ENCODE measurements around the gene SLC6A3.

Gene SLC6A3

DNA sequence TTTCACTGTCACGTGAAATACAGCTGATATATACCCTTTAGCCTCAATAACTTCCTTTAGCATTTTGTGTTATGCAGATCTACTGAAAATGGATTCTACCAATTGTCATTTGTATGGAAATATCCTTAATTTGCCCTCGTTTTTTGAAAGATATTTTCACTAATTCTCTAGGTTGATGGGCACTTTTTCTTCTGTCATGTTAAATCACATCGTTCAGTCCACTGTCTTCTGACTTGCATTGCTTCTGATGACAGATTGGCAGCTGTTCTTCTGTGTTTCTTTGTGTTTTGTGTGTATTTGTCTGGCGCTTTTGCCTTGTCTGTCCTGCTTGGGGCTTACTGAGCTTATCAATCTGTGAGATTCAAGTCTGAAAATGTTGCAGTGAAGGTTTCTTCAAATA is 90.7 kb downstream of the SLC6A3 start:
- H3K4me3 ChIP-seq (ENCODE audit: control insufficient read depth, low read depth, low read length) = no peak overlapping the region
- TF ChIP-seq, protein P1, sequence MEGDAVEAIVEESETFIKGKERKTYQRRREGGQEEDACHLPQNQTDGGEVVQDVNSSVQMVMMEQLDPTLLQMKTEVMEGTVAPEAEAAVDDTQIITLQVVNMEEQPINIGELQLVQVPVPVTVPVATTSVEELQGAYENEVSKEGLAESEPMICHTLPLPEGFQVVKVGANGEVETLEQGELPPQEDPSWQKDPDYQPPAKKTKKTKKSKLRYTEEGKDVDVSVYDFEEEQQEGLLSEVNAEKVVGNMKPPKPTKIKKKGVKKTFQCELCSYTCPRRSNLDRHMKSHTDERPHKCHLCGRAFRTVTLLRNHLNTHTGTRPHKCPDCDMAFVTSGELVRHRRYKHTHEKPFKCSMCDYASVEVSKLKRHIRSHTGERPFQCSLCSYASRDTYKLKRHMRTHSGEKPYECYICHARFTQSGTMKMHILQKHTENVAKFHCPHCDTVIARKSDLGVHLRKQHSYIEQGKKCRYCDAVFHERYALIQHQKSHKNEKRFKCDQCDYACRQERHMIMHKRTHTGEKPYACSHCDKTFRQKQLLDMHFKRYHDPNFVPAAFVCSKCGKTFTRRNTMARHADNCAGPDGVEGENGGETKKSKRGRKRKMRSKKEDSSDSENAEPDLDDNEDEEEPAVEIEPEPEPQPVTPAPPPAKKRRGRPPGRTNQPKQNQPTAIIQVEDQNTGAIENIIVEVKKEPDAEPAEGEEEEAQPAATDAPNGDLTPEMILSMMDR (IDR thresholded peaks at IDR 0.05; ENCODE audit: control insufficient read depth, insufficient read depth, low read depth, low read length, missing control alignments) = no peak
- DNase-seq (ENCODE audit: low read depth) = no peak

DNA sequence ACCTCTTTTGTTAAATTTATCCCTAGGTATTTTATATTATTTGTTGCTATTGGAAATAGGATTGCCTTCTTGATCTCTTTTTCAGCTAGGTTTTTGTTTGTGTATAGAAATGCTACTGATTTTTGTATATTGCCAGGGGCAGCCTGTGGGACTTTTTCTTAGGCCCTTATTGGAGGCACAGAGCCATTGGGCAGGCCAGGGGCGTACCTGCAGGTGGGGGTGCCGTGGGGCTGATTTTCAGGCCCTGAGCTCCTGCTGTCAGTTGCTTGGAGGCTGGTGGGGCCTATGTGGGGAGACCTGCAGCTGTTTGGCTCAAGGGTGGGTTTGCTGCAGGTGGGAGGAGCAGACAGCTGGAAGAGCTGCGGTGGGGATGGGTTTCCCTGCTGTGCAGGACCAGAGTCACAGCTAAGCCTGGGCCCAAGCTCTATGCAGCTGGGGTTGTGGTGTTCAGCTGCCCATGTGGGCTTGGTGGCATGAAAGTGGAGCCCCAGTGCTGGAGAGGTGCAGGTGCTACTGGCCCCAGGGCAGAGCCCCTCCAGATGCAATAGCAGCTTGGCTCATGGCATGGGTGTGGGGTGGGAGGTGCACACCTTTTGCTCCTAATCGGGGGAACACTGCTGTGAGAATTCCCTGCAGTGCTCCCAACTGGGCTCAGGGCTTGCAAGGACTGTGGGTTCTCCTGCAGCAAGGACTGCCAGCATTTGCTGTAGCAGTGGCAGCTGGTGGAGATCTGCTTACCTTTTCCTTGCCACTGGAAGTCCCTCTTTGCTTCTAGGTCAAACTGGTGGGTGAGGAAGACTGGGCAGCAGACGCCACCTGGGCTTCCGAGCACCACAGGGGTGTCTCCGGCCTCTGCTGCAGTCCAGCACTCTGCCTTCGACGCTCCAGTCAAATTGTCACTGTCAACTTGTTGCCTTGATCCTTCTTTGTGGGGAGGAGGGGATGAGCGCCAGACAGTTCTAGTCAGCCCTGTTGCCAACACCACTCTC is 92.7 kb downstream of the SLC6A3 start:
- DNase-seq (ENCODE audit: low read depth) = no peak
- no peak overlapping the region for H3K4me3 ChIP-seq (ENCODE audit: control insufficient read depth, low read depth, low read length)
- TF ChIP-seq, protein P1 (IDR thresholded peaks at IDR 0.05; ENCODE audit: control insufficient read depth, insufficient read depth, low read depth, low read length, missing control alignments) = no peak

DNA sequence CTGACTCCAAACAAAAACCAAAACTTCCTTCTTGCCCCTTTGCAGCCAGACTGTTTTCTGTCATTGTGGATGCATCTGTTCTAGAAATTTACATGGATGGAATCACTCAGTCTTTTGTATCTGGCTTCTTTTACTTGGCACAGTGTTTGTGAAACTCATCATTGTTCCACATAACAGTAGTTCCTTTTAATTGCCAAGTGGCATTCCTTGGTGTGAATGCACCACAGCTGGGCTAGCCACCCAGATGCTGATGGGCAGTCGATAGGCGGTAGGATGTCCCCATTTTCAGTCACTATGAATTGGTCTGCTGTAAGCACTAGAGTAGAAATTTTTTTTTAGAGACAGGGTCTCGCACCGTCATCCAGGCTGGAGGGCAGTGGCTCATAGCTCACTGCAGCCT is 94.1 kb downstream of the SLC6A3 start:
- TF ChIP-seq, protein P1 (IDR thresholded peaks at IDR 0.05; ENCODE audit: control insufficient read depth, insufficient read depth, low read depth, low read length, missing control alignments) = no peak
- DNase-seq (ENCODE audit: low read depth) = no peak
- H3K4me3 ChIP-seq (ENCODE audit: control insufficient read depth, low read depth, low read length) = no peak overlapping the region

DNA sequence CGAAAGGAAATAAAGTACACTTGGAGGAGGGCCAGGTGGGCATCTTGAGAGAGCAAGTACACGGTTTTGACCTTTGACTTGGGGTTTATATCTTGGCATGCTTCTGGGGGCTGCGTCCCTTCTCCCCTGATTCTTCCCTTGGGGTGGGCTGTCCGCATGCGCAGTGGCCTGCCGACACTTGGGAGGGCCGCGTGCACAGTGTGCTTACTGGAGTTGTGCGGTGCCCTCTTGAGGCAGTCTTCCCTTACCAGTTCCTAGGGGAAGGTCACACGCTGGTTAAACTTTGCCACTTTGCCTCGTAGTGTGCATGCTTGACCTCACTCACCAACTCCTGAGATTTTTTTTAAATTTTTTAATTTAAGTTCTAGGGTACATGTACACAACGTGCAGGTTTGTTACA is 96.0 kb downstream of the SLC6A3 start:
- H3K4me3 ChIP-seq (ENCODE audit: control insufficient read depth, low read depth, low read length) = no peak overlapping the region
- TF ChIP-seq, protein P1 (IDR thresholded peaks at IDR 0.05; ENCODE audit: control insufficient read depth, insufficient read depth, low read depth, low read length, missing control alignments) = no peak
- no peak for DNase-seq (ENCODE audit: low read depth)

DNA sequence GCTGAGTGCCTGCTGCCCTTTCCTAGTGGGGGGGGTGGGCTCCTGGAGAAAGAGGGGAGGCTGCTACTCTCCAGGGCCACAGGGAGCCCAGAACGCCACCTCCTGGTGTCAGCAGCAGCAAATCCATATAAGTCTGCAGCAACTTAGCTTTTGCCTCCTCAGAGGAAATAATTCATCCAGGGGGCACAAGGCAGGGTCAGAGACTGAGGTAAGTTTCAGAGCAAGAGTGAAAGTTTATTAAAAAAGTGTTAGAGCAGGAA is 96.3 kb downstream of the SLC6A3 start:
- no peak for DNase-seq (ENCODE audit: low read depth)
- H3K4me3 ChIP-seq (ENCODE audit: control insufficient read depth, low read depth, low read length) = no peak overlapping the region
- TF ChIP-seq, protein P1 (IDR thresholded peaks at IDR 0.05; ENCODE audit: control insufficient read depth, insufficient read depth, low read depth, low read length, missing control alignments) = no peak

DNA sequence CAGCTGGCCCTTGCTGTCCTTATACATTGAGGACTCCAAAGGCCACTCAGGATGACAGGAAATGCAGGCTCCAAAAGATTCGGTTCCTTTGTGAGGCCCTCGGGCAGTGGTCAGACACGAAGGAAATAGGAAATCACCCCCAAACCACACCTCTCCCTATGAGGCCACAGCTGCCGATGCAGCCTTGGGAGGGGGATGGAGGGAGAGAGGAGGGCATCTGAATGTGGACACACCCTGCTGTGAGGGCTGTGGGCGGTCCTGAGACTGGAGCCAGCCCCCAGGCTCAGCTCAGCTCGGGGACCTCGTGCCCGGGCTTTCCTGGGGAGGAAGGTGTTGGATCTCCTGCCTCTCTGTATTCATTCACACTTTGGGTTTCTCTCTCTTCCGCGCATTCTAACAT is 97.7 kb downstream of the SLC6A3 start:
- DNase-seq (ENCODE audit: low read depth) = no peak
- TF ChIP-seq, protein P1 (IDR thresholded peaks at IDR 0.05; ENCODE audit: control insufficient read depth, insufficient read depth, low read depth, low read length, missing control alignments) = no peak

More for the DNA sequence above, 97.7 kb downstream of the SLC6A3 start:
- no peak overlapping the region for H3K4me3 ChIP-seq (ENCODE audit: control insufficient read depth, low read depth, low read length)

Data from AG09309 (cell line).